PC-9 (cell line): Measurements from ENCODE around the gene CRB2.

Source experiments
- EZH2 ChIP-seq: fragments of 200-600 bp; sonication (generic); IDR thresholded peaks from 2 replicates; pipeline ENCODE4 v1.8.0; 2017; ENCODE audit warnings: antibody characterized with exemption, low read depth
- TF ChIP-seq, protein P1 (sequence below): fragments of 200-600 bp; sonication (generic); conservative IDR thresholded peaks from 2 replicates; pipeline ENCODE4 v1.6.1; 2017; ENCODE audit warnings: mixed run types, antibody characterized with exemption, mild to moderate bottlenecking, moderate library complexity

DNA sequence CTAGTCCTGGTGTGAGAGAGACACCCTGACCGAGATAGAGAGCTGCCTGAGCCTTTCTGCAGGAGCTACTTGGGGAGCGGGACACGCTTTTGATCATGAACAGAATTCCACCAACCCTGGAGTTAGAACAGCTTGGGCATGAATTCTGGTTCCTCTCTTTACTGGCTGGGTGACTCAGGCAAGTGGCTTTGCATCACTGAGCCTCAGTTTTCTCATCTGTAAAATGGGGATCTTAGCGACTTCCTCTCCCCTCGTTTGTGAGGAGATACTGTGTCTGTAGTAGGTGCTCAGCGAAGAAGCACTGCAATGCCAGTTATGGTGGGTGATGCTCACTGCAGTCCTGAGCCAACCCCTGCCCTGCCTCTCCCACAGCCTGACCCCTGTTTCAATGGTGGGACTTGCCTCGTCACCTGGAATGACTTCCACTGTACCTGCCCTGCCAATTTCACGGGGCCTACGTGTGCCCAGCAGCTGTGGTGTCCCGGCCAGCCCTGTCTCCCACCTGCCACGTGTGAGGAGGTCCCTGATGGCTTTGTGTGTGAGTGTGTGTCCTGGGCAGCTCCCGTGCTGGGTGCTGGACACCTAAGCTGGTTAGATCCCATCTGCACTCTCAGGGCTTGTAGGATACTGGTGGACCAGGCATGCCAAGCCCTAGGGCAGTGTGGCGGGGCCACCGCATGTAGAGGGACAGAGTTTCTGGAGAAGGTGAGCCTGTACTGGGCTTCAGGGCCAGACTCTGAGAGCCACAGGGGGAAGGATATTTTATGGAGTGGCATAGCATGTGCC, 16.0 kb downstream of the CRB2 start:
- TF ChIP-seq EZH2, result no peak
- TF ChIP-seq, protein P1, sequence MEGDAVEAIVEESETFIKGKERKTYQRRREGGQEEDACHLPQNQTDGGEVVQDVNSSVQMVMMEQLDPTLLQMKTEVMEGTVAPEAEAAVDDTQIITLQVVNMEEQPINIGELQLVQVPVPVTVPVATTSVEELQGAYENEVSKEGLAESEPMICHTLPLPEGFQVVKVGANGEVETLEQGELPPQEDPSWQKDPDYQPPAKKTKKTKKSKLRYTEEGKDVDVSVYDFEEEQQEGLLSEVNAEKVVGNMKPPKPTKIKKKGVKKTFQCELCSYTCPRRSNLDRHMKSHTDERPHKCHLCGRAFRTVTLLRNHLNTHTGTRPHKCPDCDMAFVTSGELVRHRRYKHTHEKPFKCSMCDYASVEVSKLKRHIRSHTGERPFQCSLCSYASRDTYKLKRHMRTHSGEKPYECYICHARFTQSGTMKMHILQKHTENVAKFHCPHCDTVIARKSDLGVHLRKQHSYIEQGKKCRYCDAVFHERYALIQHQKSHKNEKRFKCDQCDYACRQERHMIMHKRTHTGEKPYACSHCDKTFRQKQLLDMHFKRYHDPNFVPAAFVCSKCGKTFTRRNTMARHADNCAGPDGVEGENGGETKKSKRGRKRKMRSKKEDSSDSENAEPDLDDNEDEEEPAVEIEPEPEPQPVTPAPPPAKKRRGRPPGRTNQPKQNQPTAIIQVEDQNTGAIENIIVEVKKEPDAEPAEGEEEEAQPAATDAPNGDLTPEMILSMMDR, result no peak
